Heart left ventricle (tissue), 16 donors: ENCODE measurements around the gene MYH10. TPM values are rescaled to one million over a fixed set of nuclear protein-coding genes. Genes with fewer than 3 reads are reported as not detected.

Experiments
- ATAC-seq, 4 donors: fragments of 200-7000 bp; cut with Tn5 transposase; one replicate each; pipeline ENCODE4 v1.9.1; 2020 to 2022; ENCODE audit warnings: moderate library complexity in 4 of 4, mild to moderate bottlenecking in 3 of 4, moderate number of reproducible peaks in 1 of 4
- DNase-seq, 5 donors: peaks; one replicate each; pipeline ENCODE4 v3.0.0-alpha.2; 2020
- H3K27ac ChIP-seq, 12 donors: fragments of 200-600 bp; sonication (generic) in 4 of 12; one replicate each; pipeline versions ENCODE4 v1.5.0 to v1.8.0; 2016 to 2022; ENCODE audit warnings: mild to moderate bottlenecking in 2 of 12
- H3K27me3 ChIP-seq, 9 donors: fragments of 200-600 bp; sonication (generic) in 2 of 9; one replicate each; pipeline versions ENCODE4 v1.5.1 to v1.8.0; 2016 to 2022; ENCODE audit warnings: mild to moderate bottlenecking in 3 of 9
- H3K36me3 ChIP-seq, 9 donors: fragments of 200-600 bp; sonication (generic) in 2 of 9; one replicate each; pipeline versions ENCODE4 v1.5.0 to v1.8.0; 2018 to 2022; ENCODE audit warnings: mild to moderate bottlenecking in 2 of 9
- H3K4me1 ChIP-seq, 12 donors: fragments of 200-600 bp; sonication (generic) in 4 of 12; one replicate each; pipeline versions ENCODE4 v1.5.0 to v1.8.0; 2016 to 2022; ENCODE audit warnings: mild to moderate bottlenecking in 3 of 12
- H3K4me3 ChIP-seq, 12 donors: fragments of 200-600 bp; sonication (generic) in 4 of 12; one replicate each; pipeline versions ENCODE4 v1.5.0 to v1.8.0; 2017 to 2022; ENCODE audit warnings: mild to moderate bottlenecking in 9 of 12, moderate library complexity in 4 of 12
- H3K9me3 ChIP-seq, 12 donors: fragments of 200-600 bp; sonication (generic) in 4 of 12; one replicate each; pipeline versions ENCODE4 v1.5.0 to v1.8.0; 2016 to 2022; ENCODE audit warnings: mild to moderate bottlenecking in 1 of 12
- POLR2A ChIP-seq, 2 donors: fragments of 450-650 bp; IDR thresholded peaks; one replicate each; pipeline ENCODE4 v1.6.1; 2017; ENCODE audit warnings: antibody characterized with exemption in 2 of 2, mild to moderate bottlenecking in 2 of 2, moderate library complexity in 2 of 2
- WGBS, 4 donors: extraction: QIAGEN DNeasy Blood & Tissue Kit in 2 of 4; methylation state at CpG; one replicate each; pipeline versions ENCODE4 v1.1.5 to v1.1.7; 2013 to 2018; 5-methylcytosine and 5-hydroxymethylcytosine counted together
- intact Hi-C, 10 donors: fragments of 100-400 bp; cut with DNase I; formaldehyde crosslinking; loops; one replicate each; pipeline versions ENCODE4 v1.11.1 to v1.14.2; 2022
- polyA plus RNA-seq, 2 donors: library from polyadenylated mRNA; stranded (reverse); fragments of 200-250 nt; gene quantifications; one replicate each; pipeline ENCODE4 v1.2.3, GENCODE V29; 2013
- total RNA-seq, 9 donors: library from RNA; depleted of rRNA in 2 of 9; stranded (reverse); fragments of >200 nt in 2 of 9; fragmentation: NEBNext Ultra II Directional in 3 of 9; extraction: Animal tissue kit (Norgen Biotek cat#: 25700) in 3 of 9; gene quantifications; one replicate each; pipeline versions ENCODE4 v1.1.0 to v1.2.4, GENCODE V29; 2016 to 2023
- TF ChIP-seq, protein P1 (sequence below), 12 donors: fragments of 200-600 bp; sonication (generic) in 4 of 12; IDR thresholded peaks; one replicate each; pipeline versions ENCODE4 v1.5.0 to v1.8.0; 2018 to 2022; ENCODE audit warnings: antibody characterized with exemption in 12 of 12, mild to moderate bottlenecking in 5 of 12
- donor health status: ischemic (EF 13 %, LVEDD 7.1; RV severe dilation, severe dysfunction).
- donor health status: healthy with polysubstance abuse.
- donor health status: DM: no; HTN: yes; CAD: no.
- donor health status: DM: no; HTN: no; CAD: no.
- donor health status: ischemic (EF 25% LVEDD 6.9; RV normal size, moderate dysfunction).
- donor health status: ischemic (EF 25% LVEDD 5.7; RV mildly dilated, moderate dysfunction).
- donor health status: healthy.
- donor health status: DM: yes; HTN: yes; CAD: no.
- donor health status: ischemic (EF 35%, LVEDD 5.7; RV mildly dilated, moderate dysfunction).
- donor health status: nonischemic (EF 11% LVEDD 7.7; RV severe dilation, severe dysfunction).
- donor health status: DM: yes; HTN: yes; CAD: no.
- donor health status: PGD.
- donor health status: ischemic (EF 29% LVEDD 5.4; RV normal size, mild dysfunction).
- donor health status: nonischemic (EF 23%, LVEDD 6.1; RV moderate dilation, normal function).

Gene MYH10
- total and polyA plus RNA-seq, 11 donors: 10.6 to 62.1 (median 35.2) TPM

DNA sequence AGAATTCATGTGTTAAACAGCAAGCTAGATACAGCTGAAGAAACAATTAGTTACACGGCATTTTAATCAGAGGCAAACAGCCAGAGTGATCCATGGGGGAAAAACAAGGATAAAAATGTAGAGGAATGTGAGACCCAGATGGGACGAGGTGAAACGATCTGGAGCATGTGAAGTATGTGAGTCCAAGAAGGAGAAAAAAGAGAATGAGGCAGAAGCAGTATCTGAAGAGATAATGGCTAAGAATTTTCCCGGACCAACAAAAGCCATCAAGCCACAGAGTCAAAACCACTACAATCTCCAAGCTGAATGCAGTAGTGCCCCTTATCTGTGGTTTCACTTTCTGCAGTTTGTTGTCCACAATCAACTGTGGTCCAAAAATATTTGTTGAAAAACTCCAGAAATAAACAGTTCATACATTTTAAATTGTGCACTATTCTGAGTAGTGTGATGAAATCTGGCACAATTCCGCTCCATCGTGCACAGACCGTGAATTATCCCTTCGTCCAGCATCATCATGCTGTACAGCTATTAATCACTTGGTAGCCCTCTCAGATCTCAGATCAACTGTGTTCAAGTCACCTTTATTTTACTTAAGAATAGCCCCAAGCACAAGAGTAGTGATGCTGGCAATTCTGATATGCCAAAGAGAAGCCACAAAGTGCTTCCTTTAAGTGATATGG lies 18.8 kb downstream of the MYH10 start:
- WGBS, 4 donors: 35 to 48% (median 40%) methylated on average over 8 of the region's 8 CpGs
- Histone ChIP-seq H3K27ac (peak overlapping the region in 11 of 12 donors; percentile 3 to 75 (median 56)), H3K9me3 (peaks cover 0 to 9% (median 0%) of the 10 kb centered on the region in 12 donors), H3K27me3 (no peaks in the 10 kb centered on the region), H3K4me3 (peak overlapping the region in 10 of 12 donors; percentile 1 to 32 (median 22)), H3K4me1 (peaks cover 3 to 52% (median 27%) of the 10 kb centered on the region in 12 donors), H3K36me3 (no peaks in the 10 kb centered on the region)
- TF ChIP-seq, protein P1, sequence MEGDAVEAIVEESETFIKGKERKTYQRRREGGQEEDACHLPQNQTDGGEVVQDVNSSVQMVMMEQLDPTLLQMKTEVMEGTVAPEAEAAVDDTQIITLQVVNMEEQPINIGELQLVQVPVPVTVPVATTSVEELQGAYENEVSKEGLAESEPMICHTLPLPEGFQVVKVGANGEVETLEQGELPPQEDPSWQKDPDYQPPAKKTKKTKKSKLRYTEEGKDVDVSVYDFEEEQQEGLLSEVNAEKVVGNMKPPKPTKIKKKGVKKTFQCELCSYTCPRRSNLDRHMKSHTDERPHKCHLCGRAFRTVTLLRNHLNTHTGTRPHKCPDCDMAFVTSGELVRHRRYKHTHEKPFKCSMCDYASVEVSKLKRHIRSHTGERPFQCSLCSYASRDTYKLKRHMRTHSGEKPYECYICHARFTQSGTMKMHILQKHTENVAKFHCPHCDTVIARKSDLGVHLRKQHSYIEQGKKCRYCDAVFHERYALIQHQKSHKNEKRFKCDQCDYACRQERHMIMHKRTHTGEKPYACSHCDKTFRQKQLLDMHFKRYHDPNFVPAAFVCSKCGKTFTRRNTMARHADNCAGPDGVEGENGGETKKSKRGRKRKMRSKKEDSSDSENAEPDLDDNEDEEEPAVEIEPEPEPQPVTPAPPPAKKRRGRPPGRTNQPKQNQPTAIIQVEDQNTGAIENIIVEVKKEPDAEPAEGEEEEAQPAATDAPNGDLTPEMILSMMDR (IDR thresholded peaks at IDR 0.05): no peak
- TF ChIP-seq POLR2A (IDR thresholded peaks at IDR 0.05): no peak
- DNase-seq: no peak
- ATAC-seq: peak in 2 of 4 donors; percentile 39 to 60
- intact Hi-C loops: loop anchor here in 1 of 10 donors (2.0 kb wide), 1 partner anchor 17 kb away; no protein-coding TSS in a partner anchor

- Histone ChIP-seq H3K9me3 (peaks cover 0 to 9% (median 0%) of the 10 kb centered on the region in 12 donors), H3K27ac (peak overlapping the region in 11 of 12 donors; percentile 3 to 75 (median 56)), H3K36me3 (no peaks in the 10 kb centered on the region), H3K4me1 (peaks cover 3 to 58% (median 33%) of the 10 kb centered on the region in 12 donors), H3K4me3 (peak overlapping the region in 9 of 12 donors; percentile 1 to 32 (median 22)), H3K27me3 (no peaks in the 10 kb centered on the region)
- WGBS, 4 donors: 13 to 41% (median 25%) methylated on average over 2 of the region's 2 CpGs
- peak; percentile 45 to 82 (median 62) for ATAC-seq
- intact Hi-C loops: loop anchor here in 1 of 10 donors (2.0 kb wide), 1 partner anchor 18 kb away; no protein-coding TSS in a partner anchor
- TF ChIP-seq POLR2A (IDR thresholded peaks at IDR 0.05): no peak
- TF ChIP-seq, protein P1 (IDR thresholded peaks at IDR 0.05): no peak
- DNase-seq: no peak
Measured at GRCh38 chr17:8611137-8611536, 19.4 kb downstream of the MYH10 start.

DNA sequence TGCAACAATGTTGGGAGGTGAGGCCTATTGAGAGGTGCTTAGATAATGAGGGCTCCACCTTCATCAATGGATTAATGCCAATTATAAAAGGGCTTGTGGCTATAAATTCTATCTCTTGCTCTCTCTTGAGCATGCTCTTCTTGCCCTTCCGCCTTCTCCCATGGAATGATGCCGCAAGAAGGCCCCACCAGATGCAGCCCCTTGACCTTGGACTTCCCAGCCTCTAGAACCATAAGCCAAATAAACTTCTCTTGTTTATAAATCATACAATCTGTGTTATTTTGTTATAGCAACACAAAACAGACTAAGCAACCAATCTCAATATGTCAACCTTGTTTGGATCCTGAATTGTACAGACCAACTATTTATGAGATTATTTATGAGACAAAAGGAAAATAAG lies 20.0 kb downstream of the MYH10 start:
- no peak overlapping the region for H3K4me3 ChIP-seq
- H3K27me3 ChIP-seq: no peaks in the 10 kb centered on the region
- intact Hi-C loops: loop anchor here in 1 of 10 donors (2.0 kb wide), 1 partner anchor 18 kb away; no protein-coding TSS in a partner anchor
- TF ChIP-seq, protein P1 (IDR thresholded peaks at IDR 0.05): no peak
- no peak for TF ChIP-seq POLR2A (IDR thresholded peaks at IDR 0.05)
- no peak for ATAC-seq
- peaks cover 0 to 9% (median 0%) of the 10 kb centered on the region in 12 donors for H3K9me3 ChIP-seq
- H3K4me1 ChIP-seq: peaks cover 3 to 64% (median 38%) of the 10 kb centered on the region in 12 donors
- 88 to 99% (median 95%) methylated on average over 2 of the region's 2 CpGs for WGBS, 4 donors
- H3K27ac ChIP-seq: peak overlapping the region in 7 of 12 donors; percentile 15 to 75 (median 71)
- no peak for DNase-seq
- no peaks in the 10 kb centered on the region for H3K36me3 ChIP-seq

DNA sequence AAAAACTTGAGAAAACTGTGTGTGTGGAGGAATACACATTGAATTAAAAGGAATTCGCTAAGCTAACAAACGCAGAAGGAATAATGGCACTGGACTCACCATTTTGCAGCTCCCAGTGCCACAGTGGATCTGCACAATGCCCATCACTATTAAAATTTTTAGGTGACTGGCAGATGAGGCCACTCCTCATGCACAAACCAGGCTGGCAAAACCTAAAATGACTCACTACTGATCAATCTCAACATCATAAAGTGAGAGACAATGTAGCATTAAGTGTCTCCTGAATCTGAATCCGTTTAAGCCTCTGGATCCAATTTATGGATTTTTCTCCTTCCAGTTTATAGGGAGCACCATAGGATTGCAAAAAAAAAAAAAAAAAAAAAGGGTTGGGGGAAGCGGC lies 20.6 kb downstream of the MYH10 start:
- H3K36me3 ChIP-seq: no peaks in the 10 kb centered on the region
- TF ChIP-seq, protein P1 (IDR thresholded peaks at IDR 0.05): no peak
- no peak for TF ChIP-seq POLR2A (IDR thresholded peaks at IDR 0.05)
- 94 to 97% (median 97%) methylated on average over 4 of the region's 4 CpGs for WGBS, 4 donors
- H3K4me3 ChIP-seq: no peak overlapping the region
- no peak overlapping the region for H3K27ac ChIP-seq
- intact Hi-C loops: loop anchor here in 1 of 10 donors (2.0 kb wide), 1 partner anchor 19 kb away; no protein-coding TSS in a partner anchor
- H3K4me1 ChIP-seq: peaks cover 3 to 61% (median 39%) of the 10 kb centered on the region in 12 donors
- no peaks in the 10 kb centered on the region for H3K27me3 ChIP-seq
- ATAC-seq: no peak
- H3K9me3 ChIP-seq: peaks cover 0 to 9% (median 0%) of the 10 kb centered on the region in 12 donors
- no peak for DNase-seq
